Tibial nerve (tissue), 4 donors: ENCODE data around the gene SYNGR3.

ENCODE experiments used
- CTCF ChIP-seq, 5 experiments: fragments of 200-600 bp in 3 of 5; fragments of 450-650 bp in 2 of 5; sonication (generic) in 3 of 5; IDR thresholded peaks; one replicate each; pipeline ENCODE4 v1.5.1; 2016 to 2019; ENCODE audit warnings: antibody characterized with exemption in 5 of 5, mild to moderate bottlenecking in 3 of 5, moderate library complexity in 2 of 5
- EP300 ChIP-seq, 2 donors: sonication (generic); formaldehyde crosslinking; IDR thresholded peaks; one replicate each; pipeline ENCODE4 v1.6.1; 2017; ENCODE audit warnings: antibody characterized with exemption in 2 of 2, mild to moderate bottlenecking in 1 of 2
- POLR2A ChIP-seq, 2 donors: fragments of 450-650 bp; IDR thresholded peaks; one replicate each; pipeline ENCODE4 v1.6.1; 2017; ENCODE audit warnings: antibody characterized with exemption in 2 of 2, mild to moderate bottlenecking in 2 of 2, moderate library complexity in 2 of 2

- TF ChIP-seq CTCF (IDR thresholded peaks at IDR 0.05): no peak
- no peak for TF ChIP-seq EP300 (IDR thresholded peaks at IDR 0.05)
- no peak for TF ChIP-seq POLR2A (IDR thresholded peaks at IDR 0.05)
These were observed 11.9 kb upstream of the SYNGR3 start for GRCh38 chr16:1977875-1978268.
